ENCODE measurements around the gene PCSK5. TPM values are rescaled to one million over a fixed set of nuclear protein-coding genes. Genes with fewer than 3 reads are reported as not detected.

PCSK5 gene
- polyA plus RNA-seq, 1 donor (not counting 4 experiments of a cell fraction or from before 2014, with no cell fraction given) = 1.9 TPM

DNA sequence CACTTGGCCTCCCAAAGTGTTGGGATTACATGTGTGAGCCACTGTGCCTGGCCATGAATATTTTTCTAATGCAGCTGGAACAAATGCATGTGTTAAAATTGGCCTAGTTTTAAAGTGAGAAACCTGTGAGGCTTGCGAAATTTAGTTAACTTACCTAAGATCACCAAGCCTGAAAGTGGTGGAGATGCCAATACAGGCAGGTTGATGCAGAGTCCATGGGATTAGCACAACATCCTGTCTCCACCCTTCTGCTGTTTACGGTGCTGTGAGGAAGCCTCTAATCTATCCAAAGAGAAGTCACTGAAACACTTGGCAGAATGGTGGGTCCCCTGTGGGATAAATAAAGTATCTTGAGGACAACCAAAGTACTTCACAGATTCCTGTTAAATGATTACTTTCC, 98.2 kb downstream of the PCSK5 start:
- Histone ChIP-seq H2AFZ (ENCODE audit: control insufficient read depth, low read length) (peak overlapping the region; percentile 16), H3K27me3 (ENCODE audit: control insufficient read depth, extremely low read depth, insufficient read depth, low read length) (no peaks in the 10 kb centered on the region), H4K20me1 (ENCODE audit: control insufficient read depth, extremely low read depth, insufficient read depth, low read length) (no peaks in the 10 kb centered on the region), H3K79me2 (ENCODE audit: control insufficient read depth, insufficient read depth, low read length) (no peaks in the 10 kb centered on the region), H3K4me2 (ENCODE audit: control insufficient read depth, extremely low read depth, insufficient read depth, low read depth, low read length) (peak overlapping the region; percentile 9), H3K9me3 (ENCODE audit: control insufficient read depth, low read depth, low read length) (no peaks in the 10 kb centered on the region), H3K36me3 (ENCODE audit: control insufficient read depth in 2 of 2, extremely low read depth in 1 of 2, insufficient read depth in 2 of 2, low read length in 2 of 2) (no peaks in the 10 kb centered on the region), H3K9ac (ENCODE audit: control insufficient read depth, extremely low read depth, insufficient read depth, low read length) (no peak overlapping the region), H3K9me1 (ENCODE audit: control insufficient read depth, extremely low read depth, insufficient read depth, low read length) (no peaks in the 10 kb centered on the region), H3K27ac (ENCODE audit: control insufficient read depth, insufficient read depth, low read length) (no peak overlapping the region), H3K4me3 (ENCODE audit: control insufficient read depth in 2 of 3, extremely low read depth in 1 of 3, insufficient read depth in 2 of 3, low read depth in 1 of 3, low read length in 3 of 3) (no peak overlapping the region), H3K4me1 (ENCODE audit: control insufficient read depth, extremely low read depth, insufficient read depth, low read length) (peaks cover 21% of the 10 kb centered on the region)
- dilution Hi-C loops (cut with MboI; ENCODE audit: extremely low pct_ligation_motif_present, low sequenced_read_pairs) = no loop called here
- TF ChIP-seq, protein P1, sequence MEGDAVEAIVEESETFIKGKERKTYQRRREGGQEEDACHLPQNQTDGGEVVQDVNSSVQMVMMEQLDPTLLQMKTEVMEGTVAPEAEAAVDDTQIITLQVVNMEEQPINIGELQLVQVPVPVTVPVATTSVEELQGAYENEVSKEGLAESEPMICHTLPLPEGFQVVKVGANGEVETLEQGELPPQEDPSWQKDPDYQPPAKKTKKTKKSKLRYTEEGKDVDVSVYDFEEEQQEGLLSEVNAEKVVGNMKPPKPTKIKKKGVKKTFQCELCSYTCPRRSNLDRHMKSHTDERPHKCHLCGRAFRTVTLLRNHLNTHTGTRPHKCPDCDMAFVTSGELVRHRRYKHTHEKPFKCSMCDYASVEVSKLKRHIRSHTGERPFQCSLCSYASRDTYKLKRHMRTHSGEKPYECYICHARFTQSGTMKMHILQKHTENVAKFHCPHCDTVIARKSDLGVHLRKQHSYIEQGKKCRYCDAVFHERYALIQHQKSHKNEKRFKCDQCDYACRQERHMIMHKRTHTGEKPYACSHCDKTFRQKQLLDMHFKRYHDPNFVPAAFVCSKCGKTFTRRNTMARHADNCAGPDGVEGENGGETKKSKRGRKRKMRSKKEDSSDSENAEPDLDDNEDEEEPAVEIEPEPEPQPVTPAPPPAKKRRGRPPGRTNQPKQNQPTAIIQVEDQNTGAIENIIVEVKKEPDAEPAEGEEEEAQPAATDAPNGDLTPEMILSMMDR (optimal IDR thresholded peaks at IDR 0.05 in 1 of 3, IDR thresholded peaks at IDR 0.05 in 1 of 3, conservative IDR thresholded peaks at IDR 0.05 in 1 of 3; ENCODE audit: extremely low read depth in 1 of 3, insufficient read depth in 2 of 3, low read length in 3 of 3) = no peak
- no peak for TF ChIP-seq EZH2 (IDR thresholded peaks at IDR 0.05; ENCODE audit: low read length)
- peak; percentile 88 for FAIRE-seq
- DNase-seq (ENCODE audit: low read depth, low spot score) = no peak

DNA sequence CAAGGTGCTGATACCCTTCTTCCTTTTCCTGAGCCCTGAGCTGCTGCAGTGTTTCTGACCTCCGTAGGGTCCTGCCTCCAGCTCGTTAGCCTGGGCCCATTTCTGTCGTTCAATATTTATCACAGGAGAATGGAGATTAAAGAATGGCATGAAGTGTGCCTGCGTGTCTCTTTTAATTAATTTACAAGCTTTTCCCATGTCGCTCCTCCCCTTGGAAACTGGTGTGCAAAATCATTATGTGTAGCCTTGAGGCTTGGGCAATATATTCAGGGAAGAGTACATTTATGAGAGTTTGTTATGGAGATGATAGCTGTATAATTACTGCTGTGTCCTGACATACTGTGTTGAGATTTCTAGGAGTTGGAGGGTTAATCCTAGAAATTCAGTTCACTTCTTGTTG, 99.7 kb downstream of the PCSK5 start:
- FAIRE-seq (no peak), DNase-seq (ENCODE audit: low read depth, low spot score) (no peak)
- no peak overlapping the region for H3K4me2 ChIP-seq (ENCODE audit: control insufficient read depth, extremely low read depth, insufficient read depth, low read depth, low read length)
- no peaks in the 10 kb centered on the region for H3K79me2 ChIP-seq (ENCODE audit: control insufficient read depth, insufficient read depth, low read length)
- H3K27ac ChIP-seq (ENCODE audit: control insufficient read depth, insufficient read depth, low read length) = no peak overlapping the region
- H3K9me1 ChIP-seq (ENCODE audit: control insufficient read depth, extremely low read depth, insufficient read depth, low read length) = no peaks in the 10 kb centered on the region
- H4K20me1 ChIP-seq (ENCODE audit: control insufficient read depth, extremely low read depth, insufficient read depth, low read length) = no peaks in the 10 kb centered on the region
- H3K36me3 ChIP-seq (ENCODE audit: control insufficient read depth in 2 of 2, extremely low read depth in 1 of 2, insufficient read depth in 2 of 2, low read length in 2 of 2) = no peaks in the 10 kb centered on the region
- dilution Hi-C loops (cut with MboI; ENCODE audit: extremely low pct_ligation_motif_present, low sequenced_read_pairs) = no loop called here
- no peak overlapping the region for H3K4me3 ChIP-seq (ENCODE audit: control insufficient read depth in 2 of 3, extremely low read depth in 1 of 3, insufficient read depth in 2 of 3, low read depth in 1 of 3, low read length in 3 of 3)
- peak overlapping the region; percentile 16 for H2AFZ ChIP-seq (ENCODE audit: control insufficient read depth, low read length)
- no peaks in the 10 kb centered on the region for H3K27me3 ChIP-seq (ENCODE audit: control insufficient read depth, extremely low read depth, insufficient read depth, low read length)
- TF ChIP-seq, protein P1 (optimal IDR thresholded peaks at IDR 0.05 in 1 of 3, IDR thresholded peaks at IDR 0.05 in 1 of 3, conservative IDR thresholded peaks at IDR 0.05 in 1 of 3; ENCODE audit: extremely low read depth in 1 of 3, insufficient read depth in 2 of 3, low read length in 3 of 3) = no peak
- TF ChIP-seq EZH2 (IDR thresholded peaks at IDR 0.05; ENCODE audit: low read length) = no peak
- no peak overlapping the region for H3K9ac ChIP-seq (ENCODE audit: control insufficient read depth, extremely low read depth, insufficient read depth, low read length)
- H3K9me3 ChIP-seq (ENCODE audit: control insufficient read depth, low read depth, low read length) = no peaks in the 10 kb centered on the region
- H3K4me1 ChIP-seq (ENCODE audit: control insufficient read depth, extremely low read depth, insufficient read depth, low read length) = peaks cover 33% of the 10 kb centered on the region
